Body of pancreas (tissue), 4 donors: Measurements from ENCODE around the gene PDE3A. TPM values are rescaled to one million over a fixed set of nuclear protein-coding genes. Genes with fewer than 3 reads are reported as not detected.

Experiments used
- ATAC-seq: fragments of 150-250 bp; one replicate; pipeline ENCODE4 v1.9.1; 2016
- DNase-seq, 4 donors: peaks; one replicate each; pipeline ENCODE4 v3.0.0-alpha.2; 2019
- H3K27ac ChIP-seq, 4 donors: fragments of 200-600 bp; sonication (generic); 1 replicate in 3 of 4; 2 replicates in 1 of 4; pipeline versions ENCODE4 v1.5.1 to v1.6.1; 2016 to 2019; ENCODE audit warnings: mild to moderate bottlenecking in 1 of 4, mixed read lengths in 1 of 4, moderate library complexity in 1 of 4
- H3K27me3 ChIP-seq, 2 donors: fragments of 200-600 bp; sonication (generic); one replicate each; pipeline ENCODE4 v1.6.0; 2016; ENCODE audit warnings: mild to moderate bottlenecking in 1 of 2
- H3K36me3 ChIP-seq, 2 donors: fragments of 200-600 bp; sonication (generic); replicated peaks in 1 of 2; 2 replicates each; pipeline ENCODE4 v1.5.1; 2016; ENCODE audit warnings: low read depth in 2 of 2; ENCODE audit not compliant: insufficient read depth in 1 of 2
- H3K4me1 ChIP-seq: fragments of 200-600 bp; sonication (generic); one replicate; pipeline ENCODE4 v1.6.0; 2016
- H3K4me3 ChIP-seq, 2 donors: fragments of 200-600 bp; sonication (generic); 1 replicate in 1 of 2; 2 replicates in 1 of 2; pipeline ENCODE4 v1.5.1; 2016 to 2019
- H3K9me3 ChIP-seq, 3 donors: fragments of 200-600 bp; sonication (generic); 1 replicate in 2 of 3; 2 replicates in 1 of 3; pipeline ENCODE4 v1.5.1; 2016
- CTCF ChIP-seq, 7 experiments: fragments of 450-650 bp in 4 of 7; fragments of 200-600 bp in 3 of 7; sonication (generic) in 3 of 7; IDR thresholded peaks; one replicate each; pipeline ENCODE4 v1.5.1; 2016 to 2019; ENCODE audit warnings: antibody characterized with exemption in 7 of 7
- POLR2A ChIP-seq, 3 donors: fragments of 450-650 bp; IDR thresholded peaks; one replicate each; pipeline ENCODE4 v1.6.1; 2016; ENCODE audit warnings: antibody characterized with exemption in 3 of 3, mild to moderate bottlenecking in 2 of 3
- WGBS, 2 donors: methylation state at CpG; one replicate each; pipeline ENCODE4 v1.1.5; 2017; 5-methylcytosine and 5-hydroxymethylcytosine counted together
- intact Hi-C: fragments of 100-400 bp; cut with DNase I; formaldehyde crosslinking; loops from one replicate; pipeline ENCODE4 v1.15.1; 2023
- total RNA-seq, 2 donors: library from RNA; depleted of rRNA; stranded (reverse); fragments of >200 nt; gene quantifications; one replicate each; pipeline ENCODE4 v1.1.0, GENCODE V29; 2016

Gene PDE3A
- total RNA-seq, 2 donors from 2014 or later = 20.5 to 28.3 TPM

GRCh38 chr12:20495997-20496396 lies 127.7 kb downstream of the PDE3A start:
- no peak for TF ChIP-seq POLR2A (IDR thresholded peaks at IDR 0.05)
- TF ChIP-seq CTCF (IDR thresholded peaks at IDR 0.05) = no peak
- intact Hi-C loops = no loop called here
- 69 to 76% methylated on average over 1 of the region's 1 CpG for WGBS, 2 donors

GRCh38 chr12:20497707-20498106 lies 129.4 kb downstream of the PDE3A start:
- DNase-seq (no peak), ATAC-seq (no peak)
- 43 to 48% methylated on average over 3 of the region's 3 CpGs for WGBS, 2 donors
- intact Hi-C loops = no loop called here
- Histone ChIP-seq H3K4me1 (no peaks in the 10 kb centered on the region), H3K36me3 (no peaks in the 10 kb centered on the region), H3K27me3 (no peaks in the 10 kb centered on the region), H3K4me3 (no peak overlapping the region), H3K9me3 (no peaks in the 10 kb centered on the region), H3K27ac (no peak overlapping the region)
- TF ChIP-seq CTCF (IDR thresholded peaks at IDR 0.05) (no peak), POLR2A (IDR thresholded peaks at IDR 0.05) (no peak)

More at GRCh38 chr12:20495997-20496396, 127.7 kb downstream of the PDE3A start:
- Histone ChIP-seq H3K4me3 (no peak overlapping the region), H3K4me1 (no peaks in the 10 kb centered on the region), H3K27ac (no peak overlapping the region), H3K36me3 (no peaks in the 10 kb centered on the region), H3K27me3 (no peaks in the 10 kb centered on the region), H3K9me3 (no peaks in the 10 kb centered on the region)
- no peak for DNase-seq
- ATAC-seq = no peak

GRCh38 chr12:20501958-20502357 lies 133.6 kb downstream of the PDE3A start:
- WGBS, 2 donors = 58 to 67% methylated on average over 2 of the region's 2 CpGs
- TF ChIP-seq POLR2A (IDR thresholded peaks at IDR 0.05) (no peak), CTCF (IDR thresholded peaks at IDR 0.05) (no peak)
- Histone ChIP-seq H3K36me3 (no peaks in the 10 kb centered on the region), H3K4me3 (no peak overlapping the region), H3K27ac (no peak overlapping the region), H3K4me1 (no peaks in the 10 kb centered on the region), H3K9me3 (no peaks in the 10 kb centered on the region), H3K27me3 (no peaks in the 10 kb centered on the region)
- intact Hi-C loops = no loop called here
- DNase-seq = no peak
- no peak for ATAC-seq

- no peaks in the 10 kb centered on the region for H3K9me3 ChIP-seq
- DNase-seq = no peak
- H3K27ac ChIP-seq = no peak overlapping the region
- no peak for ATAC-seq
- no peaks in the 10 kb centered on the region for H3K4me1 ChIP-seq
- no peak overlapping the region for H3K4me3 ChIP-seq
- WGBS, 2 donors = 44 to 61% methylated on average over 1 of the region's 1 CpG
- no peaks in the 10 kb centered on the region for H3K36me3 ChIP-seq
- TF ChIP-seq POLR2A (IDR thresholded peaks at IDR 0.05) (no peak), CTCF (IDR thresholded peaks at IDR 0.05) (no peak)
- H3K27me3 ChIP-seq = no peaks in the 10 kb centered on the region
- intact Hi-C loops = no loop called here
Measured at GRCh38 chr12:20503858-20504257, 135.5 kb downstream of the PDE3A start.

- no peaks in the 10 kb centered on the region for H3K9me3 ChIP-seq
- no peaks in the 10 kb centered on the region for H3K36me3 ChIP-seq
- intact Hi-C loops = no loop called here
- no peak overlapping the region for H3K27ac ChIP-seq
- no peak overlapping the region for H3K4me3 ChIP-seq
- no peak for ATAC-seq
- H3K27me3 ChIP-seq = no peaks in the 10 kb centered on the region
- TF ChIP-seq CTCF (IDR thresholded peaks at IDR 0.05) (no peak), POLR2A (IDR thresholded peaks at IDR 0.05) (no peak)
- no peak for DNase-seq
- no peaks in the 10 kb centered on the region for H3K4me1 ChIP-seq
Measured at GRCh38 chr12:20505056-20505455, 136.7 kb downstream of the PDE3A start.
